HG02884 (cell line): ENCODE measurements around the gene SQSTM1.
"Not testable (repeated sequence)": the region's sequence is repeated elsewhere in the genome, so short reads cannot be mapped to it uniquely, and the experiment has no call there.

ENCODE experiments used
- ATAC-seq: cut with Tn5 transposase; IDR thresholded peaks from one replicate; pipeline ENCODE4 v1.9.1; 2021; ENCODE audit warnings: mild to moderate bottlenecking, moderate library complexity; ENCODE audit not compliant: unreplicated experiment

Gene SQSTM1

DNA sequence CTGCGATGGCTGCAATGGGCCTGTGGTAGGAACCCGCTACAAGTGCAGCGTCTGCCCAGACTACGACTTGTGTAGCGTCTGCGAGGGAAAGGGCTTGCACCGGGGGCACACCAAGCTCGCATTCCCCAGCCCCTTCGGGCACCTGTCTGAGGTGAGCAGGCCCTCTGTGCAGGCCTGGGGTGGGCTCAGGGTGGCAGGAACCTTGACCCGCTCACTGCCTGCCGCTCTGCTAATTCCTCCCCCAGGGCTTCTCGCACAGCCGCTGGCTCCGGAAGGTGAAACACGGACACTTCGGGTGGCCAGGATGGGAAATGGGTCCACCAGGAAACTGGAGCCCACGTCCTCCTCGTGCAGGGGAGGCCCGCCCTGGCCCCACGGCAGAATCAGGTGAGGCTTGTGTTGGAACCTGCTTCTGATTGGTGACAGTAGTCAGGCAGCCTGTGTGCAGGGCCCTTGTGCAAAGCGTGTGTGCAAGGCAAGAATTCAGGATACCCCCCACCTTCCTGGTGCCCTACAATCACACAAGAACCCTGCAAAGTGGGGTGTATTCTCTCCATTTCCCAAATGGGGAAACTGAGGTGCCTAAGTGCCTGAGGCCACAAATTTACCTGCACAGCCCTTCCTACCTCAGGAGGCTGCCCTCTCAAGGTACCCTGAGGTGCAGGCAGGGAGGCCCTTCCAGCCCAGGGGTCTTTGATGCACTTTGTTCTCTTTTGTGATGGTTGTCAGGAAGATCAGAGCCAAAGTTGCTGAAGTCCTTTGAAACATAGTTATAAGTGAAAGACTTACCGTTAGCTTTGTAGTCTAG lies 3.4 kb downstream of the SQSTM1 start:
- no peak for ATAC-seq

DNA sequence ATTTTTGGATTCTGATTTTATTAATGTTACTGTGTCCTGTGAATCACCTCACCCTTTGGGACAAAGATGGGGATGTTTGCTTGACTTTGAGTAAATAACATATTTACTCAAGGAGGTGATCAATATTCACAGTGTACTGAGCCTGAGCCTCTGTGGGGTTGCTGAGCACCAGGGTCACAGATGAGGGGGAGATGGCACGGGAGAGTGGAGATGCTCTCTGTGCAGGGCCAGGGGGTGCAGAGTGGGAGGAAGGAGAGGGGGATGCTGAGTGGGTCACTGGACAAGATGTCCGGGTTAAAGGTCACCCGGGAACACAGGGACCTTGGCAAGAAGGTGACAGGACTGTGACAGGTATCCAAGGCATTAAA lies 4.0 kb downstream of the SQSTM1 start:
- ATAC-seq, result no peak

DNA sequence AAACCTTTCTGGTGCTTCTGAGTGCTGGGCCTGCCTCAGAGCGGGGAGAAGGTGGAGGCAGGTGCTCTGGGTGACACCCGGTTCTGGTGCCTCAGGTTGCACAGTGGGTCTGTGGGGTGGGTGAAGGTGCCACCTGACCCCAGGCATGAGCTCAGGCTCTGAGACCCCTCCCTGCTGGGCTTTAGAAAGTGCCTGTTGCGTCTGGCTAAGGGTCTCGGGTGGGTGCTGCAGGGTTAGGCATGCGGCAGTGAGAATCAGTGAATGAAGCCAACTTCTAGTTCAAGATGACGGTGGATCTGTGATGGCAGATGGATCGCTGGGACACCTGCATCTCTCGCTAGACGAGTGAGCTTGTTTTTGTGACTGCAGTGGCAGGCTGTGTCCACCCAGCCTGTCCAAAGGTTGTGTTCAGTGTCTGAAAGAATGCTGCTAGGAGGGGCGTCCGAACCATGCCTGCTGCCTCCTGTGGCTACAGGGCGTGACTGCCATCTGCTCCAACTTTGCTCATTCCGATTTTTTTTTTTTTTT lies 5.0 kb downstream of the SQSTM1 start:
- ATAC-seq, result no peak

DNA sequence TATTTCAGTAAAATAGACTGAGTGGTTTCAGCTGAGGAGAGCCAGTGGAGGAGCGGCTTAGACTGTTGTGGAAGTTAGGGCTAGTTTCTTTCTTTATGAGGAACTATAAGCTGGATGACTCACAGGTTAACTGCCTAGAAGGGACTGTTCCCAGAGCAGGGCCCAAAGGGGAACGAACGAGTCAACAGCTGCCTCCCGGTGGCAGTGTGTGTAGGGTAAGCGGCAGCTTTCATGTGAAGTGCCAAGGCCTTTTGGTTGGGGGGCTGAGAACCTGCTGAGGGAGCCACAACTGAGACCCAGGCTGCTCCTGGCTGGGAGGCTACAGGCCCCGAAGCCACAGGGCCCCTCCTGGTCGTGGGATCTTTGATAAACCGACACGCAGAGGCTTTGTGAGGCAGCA lies 7.0 kb downstream of the SQSTM1 start:
- no peak for ATAC-seq

DNA sequence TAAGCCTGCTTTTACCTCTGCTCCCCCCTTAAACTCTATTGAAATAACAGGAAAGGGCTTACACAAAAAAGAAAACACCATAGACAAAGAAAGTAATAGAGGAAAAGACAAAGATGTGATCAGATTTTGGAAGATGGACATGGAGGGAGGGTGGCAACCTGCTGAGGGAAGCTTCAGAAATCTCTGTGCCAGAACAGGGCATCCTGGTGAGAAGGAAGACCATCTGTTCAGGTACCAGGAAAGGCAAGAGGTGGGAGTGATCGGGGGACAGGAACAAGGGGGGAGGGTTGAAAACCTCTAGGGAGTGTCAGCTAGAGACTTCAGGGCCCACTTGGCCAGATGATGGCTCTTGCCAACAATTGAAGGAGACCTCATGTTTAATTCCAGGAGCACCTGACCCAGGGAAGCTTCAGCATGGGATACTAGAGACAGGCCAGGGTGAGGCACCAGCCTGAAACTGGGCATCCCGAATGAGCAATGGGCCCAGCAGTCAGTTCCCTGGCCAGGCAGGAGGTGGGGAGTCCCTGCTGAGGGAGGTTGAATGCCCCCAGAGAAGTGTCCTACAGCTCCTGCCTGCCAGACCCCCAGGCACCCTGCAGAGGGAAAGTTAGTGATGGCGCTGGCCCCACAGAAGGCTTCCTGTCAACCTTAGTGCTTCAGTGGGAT lies 8.2 kb downstream of the SQSTM1 start:
- ATAC-seq, result no peak

GRCh38 chr5:179829732-179830435 lies 9.2 kb downstream of the SQSTM1 start:
- no peak for ATAC-seq

DNA sequence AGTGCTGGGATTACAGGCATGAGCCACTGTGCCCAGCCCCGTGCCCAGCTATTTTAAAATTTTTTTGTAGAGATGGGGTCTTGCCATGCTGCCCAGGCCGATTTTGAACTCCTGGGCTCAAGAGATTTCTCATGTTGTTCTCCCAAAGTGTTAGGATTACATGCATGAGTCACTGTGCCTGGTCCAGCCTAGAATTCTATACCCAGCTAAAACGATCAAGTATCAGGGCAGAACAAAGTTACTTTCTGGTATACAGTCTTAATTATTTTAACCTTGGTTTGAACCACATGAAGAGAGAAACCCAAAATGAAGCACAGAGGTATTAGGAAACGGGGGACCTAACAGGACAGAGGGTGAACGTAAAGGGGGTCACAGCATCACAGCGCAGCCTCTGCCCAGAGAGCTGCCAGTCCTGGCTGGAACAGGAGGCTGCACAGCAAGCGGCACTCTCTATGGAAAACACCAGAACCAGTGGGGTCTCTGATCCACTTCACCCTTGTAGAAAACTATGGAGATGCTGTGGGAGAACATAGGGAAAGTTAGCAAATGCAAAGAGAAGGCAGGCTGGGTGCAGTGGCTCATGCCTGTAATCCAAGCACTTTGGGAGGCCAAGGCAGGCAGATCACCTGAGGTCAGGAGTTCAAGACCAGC lies 10.2 kb downstream of the SQSTM1 start:
- ATAC-seq, result no peak

GRCh38 chr5:179832039-179832745 lies 11.5 kb downstream of the SQSTM1 start:
- ATAC-seq, result no peak

GRCh38 chr5:179833056-179833708 lies 12.5 kb downstream of the SQSTM1 start:
- no peak for ATAC-seq

DNA sequence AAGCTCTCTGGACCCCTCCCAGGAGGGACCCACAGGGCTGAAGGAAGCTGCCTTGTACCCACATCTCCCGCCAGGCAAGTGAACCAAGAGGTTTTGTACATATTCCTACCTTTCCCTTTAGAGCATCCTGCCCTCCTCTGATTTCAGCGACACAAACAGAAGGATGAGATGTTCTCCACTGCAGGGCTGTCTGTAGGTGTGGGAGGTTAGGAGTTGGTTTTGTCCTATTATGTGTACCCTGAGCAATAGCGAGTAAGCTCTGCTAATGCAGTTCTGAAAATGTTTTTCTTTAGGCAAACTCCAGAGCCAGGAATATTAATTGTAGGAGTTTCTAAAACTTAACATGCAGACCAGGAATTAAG lies 13.0 kb downstream of the SQSTM1 start:
- no peak for ATAC-seq

DNA sequence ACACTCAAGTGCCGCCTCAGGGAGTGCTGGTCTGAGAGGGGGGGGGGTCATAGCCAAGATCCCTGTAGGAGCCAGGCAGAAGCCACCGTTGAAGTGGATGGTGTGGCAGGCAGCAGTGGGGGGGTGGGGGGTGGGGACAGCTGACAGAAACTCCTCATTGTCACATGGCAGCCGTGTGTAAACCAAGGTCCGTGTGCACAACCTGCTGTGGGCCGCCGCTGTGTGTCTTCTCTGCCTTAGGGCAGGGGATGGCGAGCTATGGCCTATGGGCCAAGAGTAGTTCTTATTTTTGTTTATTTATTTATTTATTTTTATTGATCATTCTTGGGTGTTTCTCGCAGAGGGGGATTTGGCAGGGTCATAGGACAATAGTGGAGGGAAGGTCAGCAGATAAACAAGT lies 13.4 kb downstream of the SQSTM1 start:
- ATAC-seq, result no peak

DNA sequence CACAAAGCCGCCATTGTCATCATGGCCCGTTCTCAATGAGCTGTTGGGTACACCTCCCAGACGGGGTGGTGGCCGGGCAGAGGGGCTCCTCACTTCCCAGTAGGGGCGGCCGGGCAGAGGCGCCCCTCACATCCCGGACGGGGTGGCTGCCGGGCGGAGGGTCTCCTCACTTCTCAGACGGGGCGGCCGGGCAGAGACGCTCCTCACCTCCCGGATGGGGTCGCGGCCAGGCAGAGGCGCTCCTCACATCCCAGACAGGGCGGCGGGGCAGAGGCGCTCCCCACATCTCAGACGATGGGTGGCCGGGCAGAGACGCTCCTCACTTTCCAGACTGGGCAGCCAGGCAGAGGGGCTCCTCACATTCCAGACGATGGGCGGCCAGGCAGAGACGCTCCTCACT lies 14.2 kb downstream of the SQSTM1 start:
- not testable (repeated sequence) for ATAC-seq

- ATAC-seq, result no peak
These were observed 15.7 kb downstream of the SQSTM1 start for GRCh38 chr5:179836225-179837019.

GRCh38 chr5:179837076-179838011 lies 16.6 kb downstream of the SQSTM1 start:
- no peak for ATAC-seq

- no peak for ATAC-seq
These were observed 18.9 kb downstream of the SQSTM1 start for GRCh38 chr5:179839328-179840256.

- ATAC-seq, result no peak
These were observed 19.6 kb downstream of the SQSTM1 start for GRCh38 chr5:179840321-179840720.

- ATAC-seq, result no peak
These were observed 20.1 kb downstream of the SQSTM1 start for GRCh38 chr5:179840766-179841165.
